OCI-LY7 (cell line): ENCODE results near the gene DUSP28. TPM values are rescaled to one million over a fixed set of nuclear protein-coding genes. Genes with fewer than 3 reads are reported as not detected.

Source experiments
- BruUV-seq: library from RNA; stranded (reverse); fragments of 400-500 nt; replicated peaks from 2 replicates; lab custom pipeline; 2021; lab: Mats Ljungman, UMichigan
- CTCF ChIA-PET: fragments of 300-600 bp; sonication (Branson Sonifier 250); formaldehyde crosslinking; loops from one replicate; lab custom pipeline; 2022; ENCODE audit warnings: antibody characterized with exemption; ENCODE audit not compliant: unreplicated experiment; lab: Charles Lee
- POLR2A ChIA-PET: fragments of 300-600 bp; sonication (Branson Sonifier 250); formaldehyde crosslinking; loops from one replicate; lab custom pipeline; 2022; ENCODE audit warnings: antibody characterized with exemption; lab: Charles Lee
- DNase-seq: peaks from one replicate; pipeline ENCODE4 v3.0.0-alpha.2; 2015; ENCODE audit warnings: low spot score
- H2AFZ ChIP-seq: fragments of 200-600 bp; sonication (generic), shearing (Covaris generic); 2 replicates; pipeline ENCODE4 v1.6.1; 2014; ENCODE audit warnings: mild to moderate bottlenecking, antibody characterized with exemption, low read length, moderate library complexity
- H3K27ac ChIP-seq: fragments of 200-600 bp; sonication (generic); 2 replicates; pipeline ENCODE4 v1.5.1; 2014; ENCODE audit warnings: mixed run types, low read depth, mild to moderate bottlenecking, moderate library complexity, low read length, inconsistent platforms; ENCODE audit not compliant: poor library complexity, severe bottlenecking
- H3K36me3 ChIP-seq: fragments of 200-600 bp; sonication (generic); 2 replicates; pipeline ENCODE4 v1.6.1; 2014; ENCODE audit warnings: mild to moderate bottlenecking, antibody characterized with exemption, low read length, moderate library complexity, mixed read lengths; ENCODE audit not compliant: insufficient read depth
- H3K4me1 ChIP-seq: fragments of 200-600 bp; sonication (generic); 2 replicates; pipeline ENCODE4 v1.5.1; 2014; ENCODE audit warnings: mild to moderate bottlenecking, low read length; ENCODE audit not compliant: insufficient read depth, poor library complexity, severe bottlenecking
- H3K4me2 ChIP-seq: fragments of 200-600 bp; sonication (generic); 2 replicates; pipeline ENCODE4 v1.6.1; 2014; ENCODE audit warnings: mild to moderate bottlenecking, low read length
- H3K4me3 ChIP-seq: fragments of 200-600 bp; sonication (generic); 2 replicates; pipeline ENCODE4 v1.5.1; 2014; ENCODE audit warnings: mild to moderate bottlenecking, low read depth, low read length; ENCODE audit not compliant: poor library complexity, severe bottlenecking
- H3K79me2 ChIP-seq: fragments of 200-600 bp; sonication (generic); 2 replicates; pipeline ENCODE4 v1.6.1; 2016; ENCODE audit warnings: low read depth, mild to moderate bottlenecking, low read length, moderate library complexity, mixed read lengths; ENCODE audit not compliant: insufficient read depth
- H3K9me2 ChIP-seq: fragments of 200-600 bp; sonication (generic); 2 replicates; pipeline ENCODE4 v1.6.1; 2016; ENCODE audit warnings: mild to moderate bottlenecking, low read length, mixed read lengths; ENCODE audit not compliant: insufficient read depth
- H3K9me3 ChIP-seq: fragments of 200-600 bp; sonication (generic); 2 replicates; pipeline ENCODE4 v1.6.1; 2014; ENCODE audit warnings: mild to moderate bottlenecking, mixed run types, low read length, mixed read lengths
- H4K20me1 ChIP-seq: fragments of 200-600 bp; sonication (generic); 2 replicates; pipeline ENCODE4 v1.6.1; 2014; ENCODE audit warnings: mild to moderate bottlenecking, antibody characterized with exemption, low read length, moderate library complexity, mixed read lengths; ENCODE audit not compliant: insufficient read depth
- CTCF ChIP-seq: fragments of 200-600 bp; sonication (generic); conservative IDR thresholded peaks from 2 replicates; pipeline ENCODE4 v1.5.1; 2014; ENCODE audit warnings: mild to moderate bottlenecking, antibody characterized with exemption, low read length, moderate library complexity, mixed read lengths
- EZH2phosphoT487 ChIP-seq: fragments of 200-600 bp; sonication (generic); IDR thresholded peaks from 2 replicates; pipeline ENCODE4 v1.6.1; 2018; ENCODE audit warnings: low read depth, borderline replicate concordance, mild to moderate bottlenecking, mixed run types, antibody characterized with exemption, low read length, moderate library complexity, mixed read lengths
- intact Hi-C: fragments of 100-400 bp; cut with micrococcal nuclease; formaldehyde crosslinking; loops from one replicate; pipeline ENCODE4 v1.10.0; 2022; ENCODE audit not compliant: unreplicated experiment
- total RNA-seq, 2 experiments: library from RNA; depleted of rRNA in 1 of 2; stranded (reverse); fragments of >200 nt in 1 of 2; shearing (Covaris generic) in 1 of 2; gene quantifications; 2 replicates each; pipeline ENCODE4 v1.2.3, GENCODE V29; 2014 to 2022

The DUSP28 gene
- total RNA-seq, 2 experiments from 2014 or later = 15.8 to 17.6 TPM

DNA sequence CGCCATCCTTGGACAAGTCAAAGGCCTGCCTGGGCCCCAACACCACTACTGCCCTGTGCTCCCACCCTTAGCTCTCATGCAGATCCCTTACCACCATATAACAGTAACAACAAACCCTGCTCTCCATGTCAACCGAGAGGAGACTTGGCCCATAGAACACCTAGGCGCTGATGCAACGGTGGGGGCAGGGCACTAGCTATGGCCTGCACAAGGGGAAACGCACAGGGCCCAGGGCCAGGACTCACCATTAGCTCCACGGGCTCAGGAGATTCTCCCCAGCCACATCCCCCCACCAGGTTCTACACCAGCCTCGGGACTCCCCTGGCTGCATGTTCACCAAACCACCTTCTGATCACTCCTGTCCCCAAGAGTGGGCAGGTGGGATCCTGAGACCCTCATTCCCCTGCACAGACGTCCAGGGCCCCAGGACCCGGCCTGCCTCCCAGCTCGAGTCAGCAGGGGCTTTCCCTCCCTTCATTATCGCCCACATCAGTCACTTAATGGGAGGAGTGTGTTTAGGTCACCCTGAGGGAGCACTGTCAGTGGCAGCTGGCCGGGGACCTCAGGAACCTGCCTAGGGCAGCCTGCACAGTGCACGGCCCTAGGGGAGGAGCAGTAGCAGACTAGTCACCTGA is 31.6 kb upstream of the DUSP28 start:
- H4K20me1 ChIP-seq = no peaks in the 10 kb centered on the region
- H3K9me3 ChIP-seq = peaks cover 46% of the 10 kb centered on the region
- H3K79me2 ChIP-seq = no peaks in the 10 kb centered on the region
- H2AFZ ChIP-seq = no peak overlapping the region
- H3K4me1 ChIP-seq = no peaks in the 10 kb centered on the region
- ChIA-PET POLR2A (no interaction called here), CTCF (no interaction called here)
- DNase-seq = no peak
- intact Hi-C loops = no loop called here
- no peak overlapping the region for H3K27ac ChIP-seq
- H3K4me2 ChIP-seq = no peak overlapping the region
- H3K36me3 ChIP-seq = peaks cover 95% of the 10 kb centered on the region
- no peaks in the 10 kb centered on the region for H3K9me2 ChIP-seq
- TF ChIP-seq EZH2phosphoT487 (no peak), CTCF (no peak)
- H3K4me3 ChIP-seq = no peak overlapping the region
- BruUV-seq = no TSS peak

GRCh38 chr2:240529344-240529999 is 30.7 kb upstream of the DUSP28 start:
- H3K79me2 ChIP-seq = no peaks in the 10 kb centered on the region
- DNase-seq = no peak
- TF ChIP-seq EZH2phosphoT487 (no peak), CTCF (no peak)
- no peaks in the 10 kb centered on the region for H4K20me1 ChIP-seq
- peaks cover 40% of the 10 kb centered on the region for H3K9me3 ChIP-seq
- no peak overlapping the region for H2AFZ ChIP-seq
- no peak overlapping the region for H3K4me2 ChIP-seq
- H3K9me2 ChIP-seq = no peaks in the 10 kb centered on the region
- H3K4me3 ChIP-seq = no peak overlapping the region
- BruUV-seq = no TSS peak
- peaks cover 95% of the 10 kb centered on the region for H3K36me3 ChIP-seq
- no peak overlapping the region for H3K27ac ChIP-seq
- H3K4me1 ChIP-seq = no peaks in the 10 kb centered on the region
- CTCF ChIA-PET = no interaction called here
- intact Hi-C loops = no loop called here
- POLR2A ChIA-PET = no interaction called here

DNA sequence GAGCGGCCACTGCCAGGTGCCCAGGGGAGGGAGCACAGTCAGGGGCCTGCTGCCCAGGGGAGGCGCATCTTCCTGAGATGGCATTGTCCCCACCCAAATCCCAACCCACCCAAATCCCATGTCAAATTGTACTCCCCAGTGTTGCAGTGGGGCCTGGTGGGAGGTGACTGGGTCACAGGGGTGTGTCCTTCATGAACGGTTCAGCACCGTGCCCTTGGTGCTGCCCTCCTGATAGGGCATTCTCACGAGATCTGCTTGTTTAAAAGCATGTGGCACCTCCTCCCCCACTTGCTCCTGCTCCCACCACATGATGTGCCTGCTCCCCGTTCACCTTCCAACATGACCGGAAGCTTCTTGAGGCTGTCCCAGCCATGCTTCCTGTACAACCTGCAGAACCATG is 30.0 kb upstream of the DUSP28 start:
- H3K36me3 ChIP-seq = peaks cover 95% of the 10 kb centered on the region
- no peak overlapping the region for H3K27ac ChIP-seq
- intact Hi-C loops = no loop called here
- no peaks in the 10 kb centered on the region for H3K4me1 ChIP-seq
- no peaks in the 10 kb centered on the region for H3K9me2 ChIP-seq
- DNase-seq = no peak
- H4K20me1 ChIP-seq = no peaks in the 10 kb centered on the region
- H3K9me3 ChIP-seq = peaks cover 33% of the 10 kb centered on the region
- H3K79me2 ChIP-seq = no peaks in the 10 kb centered on the region
- no peak for TF ChIP-seq EZH2phosphoT487
- no peak for TF ChIP-seq CTCF
- ChIA-PET CTCF (no interaction called here), POLR2A (no interaction called here)
- no peak overlapping the region for H3K4me3 ChIP-seq
- H2AFZ ChIP-seq = no peak overlapping the region
- no TSS peak for BruUV-seq
- no peak overlapping the region for H3K4me2 ChIP-seq
